Activated CD4-positive, alpha-beta T cell treated with anti-CD3 and anti-CD28 coated beads for 24 hours (primary cell): ENCODE measurements around the gene TBC1D20.
"Not testable (repeated sequence)": the region's sequence is repeated elsewhere in the genome, so short reads cannot be mapped to it uniquely, and the experiment has no call there.

Experiments used
- DNase-seq, 2 donors: peaks; one replicate each; pipeline ENCODE4 v3.0.0-alpha.2; 2020; ENCODE audit warnings: low read depth in 2 of 2

Gene TBC1D20

DNA sequence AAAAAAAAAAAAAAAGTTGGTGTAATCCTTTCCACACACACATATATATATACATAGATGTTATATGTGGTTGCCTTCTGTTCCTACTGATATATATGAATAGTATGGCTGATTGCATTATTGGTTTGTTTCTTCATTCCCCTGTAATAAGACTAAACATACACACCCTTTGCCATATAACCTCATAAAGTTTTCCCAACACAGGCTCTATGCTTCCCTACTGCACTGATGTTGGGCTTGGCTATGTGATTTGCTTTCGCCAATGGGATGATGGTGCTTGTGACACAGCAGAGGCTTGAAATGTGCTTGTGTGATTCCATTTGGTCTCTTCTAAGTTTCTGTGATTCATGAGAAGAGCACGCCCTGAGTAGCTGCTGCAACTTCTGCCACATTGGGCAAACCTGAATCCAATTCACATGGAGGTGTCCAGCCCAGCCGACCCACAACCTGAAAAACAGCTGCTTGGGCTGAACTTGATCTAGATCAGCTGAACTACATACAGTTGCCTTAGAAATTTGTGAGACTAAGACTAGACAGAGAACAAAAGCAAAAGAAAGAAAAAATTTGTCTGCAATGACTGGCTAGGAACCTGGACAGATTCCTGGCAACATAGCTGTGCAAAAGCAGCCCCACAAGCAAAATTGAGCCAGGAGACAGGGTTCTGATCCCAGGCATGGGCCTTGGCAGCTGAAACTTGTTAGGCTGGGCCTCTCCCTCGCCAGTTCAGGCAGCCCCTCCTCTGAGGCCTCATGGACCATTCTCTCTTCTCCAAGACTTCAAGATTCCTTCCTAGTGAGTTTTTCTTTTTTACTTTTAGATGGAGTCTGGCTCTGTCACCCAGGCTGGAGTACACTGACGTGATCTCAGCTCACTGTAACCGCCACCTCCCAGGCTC is 13.4 kb upstream of the TBC1D20 start:
- DNase-seq, result no peak

DNA sequence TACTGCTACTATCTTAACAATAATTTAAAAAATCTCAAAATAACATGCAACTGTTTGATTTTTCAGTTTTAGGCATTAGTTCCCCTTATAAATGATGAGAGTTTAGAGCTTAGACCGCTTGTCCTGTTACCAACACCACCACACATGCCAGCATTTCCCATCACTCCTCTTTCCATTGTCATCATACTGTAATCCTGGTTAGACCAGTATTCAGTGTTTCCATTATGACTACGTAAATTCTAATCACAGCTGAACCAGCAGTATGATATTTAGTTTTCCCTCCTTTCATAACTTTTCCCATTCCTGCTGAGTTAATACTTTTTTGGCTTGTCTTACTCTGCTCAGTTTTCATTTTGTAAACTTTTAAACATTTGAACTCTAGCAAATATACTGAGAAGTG is 12.2 kb upstream of the TBC1D20 start:
- DNase-seq, result no peak

DNA sequence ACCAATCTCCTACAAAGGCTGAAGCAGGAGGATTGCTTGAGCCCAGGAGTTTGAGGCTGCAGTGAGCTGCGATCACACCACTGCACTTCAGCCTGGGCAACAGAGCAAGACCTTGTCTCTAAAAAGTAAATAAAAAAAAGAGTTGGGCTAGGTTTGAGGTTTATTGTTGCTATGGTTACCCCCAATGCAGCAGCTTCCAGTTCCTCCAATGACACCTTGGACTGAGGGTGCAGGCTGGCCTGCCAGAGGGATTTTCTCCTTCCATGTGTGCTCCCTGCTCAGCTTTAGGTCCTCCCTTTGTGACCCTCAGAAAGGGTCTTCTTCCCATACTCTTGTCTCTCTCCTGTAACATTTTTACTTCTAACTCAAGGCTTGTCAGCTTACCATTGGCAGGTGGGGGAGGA is 10.6 kb upstream of the TBC1D20 start:
- DNase-seq, result no peak

DNA sequence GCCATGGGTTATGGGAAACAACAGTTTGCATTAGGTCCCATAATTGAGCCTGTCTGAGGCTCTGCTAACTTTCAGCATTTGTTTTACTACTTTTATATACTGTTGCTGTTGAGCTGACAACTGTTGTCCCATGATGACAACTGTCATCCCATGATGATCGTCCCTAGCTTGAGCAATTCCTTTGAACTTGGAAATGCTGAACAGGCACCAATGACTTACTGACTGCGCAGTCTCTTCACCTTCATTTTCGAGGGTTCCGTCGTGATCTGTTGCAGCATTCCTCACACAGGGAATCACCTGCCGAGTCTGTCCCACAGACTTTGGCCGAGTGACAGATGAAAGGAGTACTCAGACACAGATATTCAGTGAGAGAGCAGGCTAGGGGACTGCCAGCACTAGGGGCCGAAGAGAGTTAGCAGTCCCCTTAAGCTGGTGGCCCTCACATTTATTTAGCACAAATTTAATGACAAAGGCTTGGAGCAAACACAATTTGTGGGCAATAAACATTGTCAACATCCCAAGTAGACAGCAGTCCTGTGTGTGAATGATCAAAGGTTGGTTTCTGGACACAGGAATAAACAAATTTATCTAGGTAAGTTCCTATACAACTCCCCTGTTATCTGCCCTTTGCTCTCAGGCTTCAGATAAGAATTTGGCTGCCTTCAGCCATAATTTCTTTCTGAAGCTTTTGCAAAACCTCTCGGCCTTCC is 10.0 kb upstream of the TBC1D20 start:
- DNase-seq, result no peak

DNA sequence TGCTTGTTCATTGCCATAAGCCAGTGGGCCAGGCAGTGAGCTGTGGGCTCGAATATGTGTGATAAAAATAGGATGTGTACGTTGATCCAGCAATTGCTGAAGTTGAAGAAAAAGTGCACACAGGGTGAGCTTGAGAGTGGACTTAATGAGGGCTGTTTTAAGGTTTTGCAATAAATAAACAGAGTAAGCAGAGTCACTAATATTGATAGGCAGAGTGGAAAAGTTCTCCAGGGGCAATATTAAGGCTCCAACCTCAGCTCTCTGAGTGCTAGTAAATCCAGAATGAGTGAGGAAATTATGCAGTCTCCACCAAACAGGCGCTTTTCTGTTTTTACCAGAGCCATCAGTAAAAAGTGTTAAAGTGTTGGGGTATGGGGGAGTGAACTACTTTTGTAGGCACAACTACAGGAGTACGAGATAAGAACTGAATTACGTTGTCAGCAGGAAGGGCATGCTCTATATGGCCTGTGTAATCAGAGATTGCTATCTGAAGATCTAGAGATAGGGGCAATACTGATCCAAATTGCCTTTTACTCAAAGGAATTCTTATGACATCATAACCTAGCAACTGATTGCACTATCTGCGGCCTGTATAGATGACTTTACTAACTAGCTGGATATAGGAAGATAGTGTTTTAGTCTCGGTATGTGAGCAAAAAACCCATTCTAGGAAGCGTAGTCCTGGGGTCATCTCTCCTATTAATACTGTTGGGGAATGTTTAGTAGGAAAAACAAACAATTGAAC is 7.6 kb upstream of the TBC1D20 start:
- DNase-seq, result no peak

DNA sequence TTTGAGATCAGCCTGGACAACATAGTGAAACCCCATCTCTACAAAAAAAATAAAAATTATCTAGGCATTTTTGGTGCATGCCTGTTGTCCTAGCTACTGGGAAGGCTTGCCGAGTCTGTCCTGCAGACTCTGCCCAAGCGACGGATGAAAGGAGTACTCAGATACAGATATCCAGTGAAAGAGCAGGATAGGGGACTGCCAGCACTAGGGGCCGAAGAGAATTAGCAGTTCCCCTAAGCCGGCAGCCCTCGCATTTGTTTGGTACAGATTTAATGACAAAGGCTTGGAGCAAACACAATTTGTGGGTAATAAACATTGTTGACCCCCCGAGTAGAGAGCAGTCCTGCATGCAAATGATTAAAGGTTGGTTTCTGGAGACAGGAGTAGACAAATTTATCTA is 5.4 kb upstream of the TBC1D20 start:
- no peak for DNase-seq

DNA sequence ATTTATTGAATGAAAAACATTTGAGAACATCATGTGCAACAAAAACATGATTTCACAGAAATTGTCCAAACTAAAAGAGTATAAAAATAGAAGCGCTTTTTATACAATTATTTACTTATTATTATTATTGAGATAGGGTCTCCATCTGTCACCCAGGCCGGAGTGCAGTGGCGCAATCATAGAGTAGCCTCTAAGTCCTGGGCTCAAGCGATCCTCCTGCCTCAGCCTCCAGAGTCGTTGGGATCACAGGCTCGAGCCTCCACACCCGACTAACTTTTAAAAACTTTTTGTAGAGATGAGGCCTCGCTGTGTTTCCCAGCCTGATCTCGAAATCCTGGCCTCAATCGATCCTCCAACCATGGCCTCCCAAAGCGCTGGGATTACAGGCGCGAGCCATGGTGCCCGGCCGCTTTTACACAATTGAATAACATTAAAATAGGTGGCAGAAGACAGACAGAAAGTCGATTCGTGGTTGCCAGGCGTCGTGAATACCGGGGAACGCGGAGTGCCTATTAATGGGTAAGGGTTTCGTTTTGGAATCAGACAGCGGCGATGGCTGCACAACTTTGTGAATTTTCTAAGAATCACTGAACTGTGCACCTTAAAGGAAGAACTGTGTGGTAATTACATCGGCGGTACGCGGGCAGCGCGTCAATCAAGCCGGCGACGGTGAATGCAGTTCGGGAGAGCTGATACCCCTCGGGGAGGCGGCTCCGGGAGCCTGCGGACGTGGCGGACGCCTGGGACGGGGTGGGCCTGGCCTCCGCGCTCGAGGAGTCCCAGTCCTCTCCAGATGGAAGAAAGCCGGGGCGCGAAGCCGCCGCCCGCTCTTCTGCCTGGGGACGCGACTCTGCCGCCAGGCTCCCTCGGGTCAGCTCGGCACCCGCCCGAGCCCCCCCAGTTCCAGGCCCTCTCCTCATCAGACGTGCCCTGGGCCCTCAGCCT is 807 bp downstream of the TBC1D20 start:
- peak in 1 of 2 donors; percentile 19 for DNase-seq

DNA sequence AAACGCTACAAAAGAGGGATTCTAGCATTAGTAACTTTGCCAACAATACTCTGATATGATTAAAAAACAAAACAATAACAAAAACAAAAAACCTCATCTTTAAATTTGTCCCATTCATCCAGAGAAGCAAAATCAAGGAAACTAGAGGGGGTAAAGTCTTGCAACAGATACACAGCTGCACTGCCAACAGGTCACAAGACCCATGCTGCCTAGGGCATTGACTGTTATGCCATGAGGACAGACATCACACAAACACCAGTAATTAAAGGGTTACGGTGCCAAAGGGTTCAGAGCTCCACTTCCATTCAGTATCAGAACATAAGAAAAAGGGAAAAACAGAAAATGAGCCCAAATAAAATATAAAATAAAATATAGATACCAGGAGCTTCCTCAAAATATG is 1.6 kb downstream of the TBC1D20 start:
- no peak for DNase-seq

DNA sequence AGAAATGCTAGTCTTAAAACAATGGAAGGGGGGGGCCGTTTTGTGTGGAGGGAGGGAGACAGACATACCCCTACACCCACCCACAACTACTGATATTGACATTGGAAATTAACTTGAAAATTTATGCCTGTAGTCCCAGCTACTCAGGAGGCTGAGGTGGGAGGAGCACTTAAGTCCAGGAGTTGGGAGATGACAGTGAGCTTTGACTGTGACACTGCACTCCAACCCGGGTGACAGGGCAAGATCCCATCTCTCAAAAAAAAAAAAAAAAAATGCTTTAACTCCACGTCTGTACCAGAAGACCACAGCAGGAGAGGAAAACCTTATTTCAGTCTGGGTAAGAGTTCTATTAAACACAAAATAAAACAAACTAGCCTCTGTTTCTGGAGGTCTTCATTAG is 2.2 kb downstream of the TBC1D20 start:
- no peak for DNase-seq

DNA sequence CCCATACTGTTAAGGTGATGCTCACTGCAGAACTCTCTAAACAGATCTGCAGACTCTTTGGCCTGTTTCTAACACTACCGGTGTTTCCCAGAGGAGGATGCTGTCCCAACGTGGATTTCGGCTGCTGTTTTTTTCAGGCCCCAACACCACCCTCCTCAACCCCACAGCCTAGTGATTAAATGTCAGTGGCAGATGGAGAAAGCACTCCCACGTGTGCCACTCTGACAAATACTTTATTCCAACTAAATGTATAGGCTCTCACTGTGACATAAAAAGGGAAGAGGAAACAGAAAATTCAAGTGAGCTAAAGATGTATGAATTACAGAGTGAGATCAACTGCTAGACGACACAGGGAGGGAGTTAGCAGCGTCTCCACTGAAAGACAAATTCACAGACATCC is 3.6 kb downstream of the TBC1D20 start:
- no peak for DNase-seq

DNA sequence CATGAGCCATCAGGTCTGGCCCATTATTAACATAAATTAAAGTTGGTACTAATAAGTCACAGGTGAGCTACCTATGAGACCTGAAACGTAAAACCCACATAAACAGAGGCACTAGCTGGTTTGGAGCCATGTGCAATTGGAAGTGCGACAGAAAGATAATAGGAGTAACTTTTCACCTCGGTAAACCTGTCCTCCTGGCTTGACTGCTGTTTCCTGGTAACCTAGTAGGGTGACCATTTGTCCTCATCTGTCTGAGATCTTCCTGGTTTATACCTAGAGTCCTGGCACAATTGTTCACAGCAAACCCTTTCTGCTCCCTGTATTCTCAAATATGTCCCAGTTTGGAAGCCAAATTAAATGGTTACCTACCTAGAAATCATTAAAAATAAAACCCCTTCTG is 7.4 kb downstream of the TBC1D20 start:
- no peak for DNase-seq

DNA sequence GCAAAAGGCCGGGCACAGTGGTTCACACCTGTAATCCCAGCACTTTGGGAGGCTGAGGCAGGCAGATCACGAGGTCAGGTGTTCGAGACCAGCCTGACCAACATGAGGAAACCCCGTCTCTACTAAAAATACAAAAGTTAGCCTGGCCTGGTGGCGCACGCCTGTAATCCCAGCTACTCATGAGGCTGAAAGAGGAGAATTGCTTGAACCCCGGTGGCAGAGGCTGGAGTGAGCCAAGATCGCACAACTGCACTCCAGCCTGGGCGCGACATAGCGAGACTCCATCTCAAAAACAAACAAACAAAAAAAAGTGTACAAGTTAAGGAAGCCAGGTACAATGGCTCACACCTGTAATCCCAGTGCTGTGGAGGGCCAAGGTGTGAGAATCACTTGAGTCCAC is 10.3 kb downstream of the TBC1D20 start:
- not testable (repeated sequence) for DNase-seq

DNA sequence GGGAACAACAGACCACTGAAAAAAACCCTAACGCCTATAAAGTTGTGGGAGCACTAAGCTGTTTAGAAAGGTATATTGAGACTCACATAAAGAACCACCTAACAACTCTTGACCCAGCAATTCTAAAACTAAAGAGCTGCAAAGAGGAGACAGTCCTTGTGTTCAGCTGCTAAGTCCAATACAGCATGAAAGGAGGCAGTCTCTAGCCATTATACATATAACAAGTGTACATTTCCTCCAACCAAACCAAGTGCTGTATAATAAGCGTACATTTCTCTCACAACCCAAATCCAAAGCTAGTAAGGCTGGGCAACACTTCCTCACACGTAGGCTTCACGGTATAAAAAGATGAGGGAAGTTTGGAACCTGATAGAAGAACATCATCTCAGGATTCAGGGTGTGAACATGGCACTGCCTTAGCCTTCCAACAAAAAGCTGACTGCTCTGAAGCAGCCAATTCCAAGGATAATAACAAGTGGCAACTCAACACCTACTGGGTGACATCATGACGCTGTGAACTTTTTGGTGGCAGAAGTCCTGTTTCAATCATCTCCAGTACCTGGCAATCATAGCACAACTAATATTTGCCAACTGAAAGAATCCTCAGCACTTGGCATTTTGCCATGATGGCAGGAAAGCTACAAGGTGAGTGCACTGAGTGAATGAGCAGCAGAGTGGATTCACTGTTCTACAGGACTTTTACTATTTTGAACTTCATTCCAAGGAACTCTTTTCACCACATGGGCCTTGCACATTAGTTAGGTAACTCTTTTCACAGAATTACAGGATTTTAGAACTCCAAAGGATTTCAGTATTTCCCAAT is 16.6 kb downstream of the TBC1D20 start:
- no peak for DNase-seq

DNA sequence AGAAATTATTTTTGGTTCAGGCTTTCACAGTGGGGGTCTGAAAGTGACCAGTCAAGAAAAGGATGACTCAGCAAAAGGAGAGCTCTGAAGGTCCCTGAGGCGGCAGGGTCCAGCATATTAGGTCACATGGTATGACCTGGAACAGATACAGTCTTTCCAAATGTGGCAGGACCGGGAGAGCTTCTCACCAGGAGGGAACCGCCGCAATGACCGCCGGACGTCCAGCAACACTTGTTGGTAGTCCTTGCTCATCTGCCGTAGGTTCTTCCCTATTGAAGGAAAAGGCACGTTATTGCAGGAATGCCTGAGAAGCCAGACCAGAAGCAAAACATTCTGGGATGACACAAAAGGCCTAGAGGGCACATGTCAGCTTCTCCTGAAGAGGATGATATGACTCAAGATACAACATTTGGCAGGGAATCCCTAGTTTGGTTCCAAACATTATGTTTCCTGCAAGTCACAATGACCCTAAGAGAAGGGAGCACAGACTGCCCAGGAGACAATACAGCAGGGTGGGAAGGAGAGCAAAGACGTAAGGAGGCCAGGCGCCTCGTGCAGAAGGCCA is 17.4 kb downstream of the TBC1D20 start:
- no peak for DNase-seq

DNA sequence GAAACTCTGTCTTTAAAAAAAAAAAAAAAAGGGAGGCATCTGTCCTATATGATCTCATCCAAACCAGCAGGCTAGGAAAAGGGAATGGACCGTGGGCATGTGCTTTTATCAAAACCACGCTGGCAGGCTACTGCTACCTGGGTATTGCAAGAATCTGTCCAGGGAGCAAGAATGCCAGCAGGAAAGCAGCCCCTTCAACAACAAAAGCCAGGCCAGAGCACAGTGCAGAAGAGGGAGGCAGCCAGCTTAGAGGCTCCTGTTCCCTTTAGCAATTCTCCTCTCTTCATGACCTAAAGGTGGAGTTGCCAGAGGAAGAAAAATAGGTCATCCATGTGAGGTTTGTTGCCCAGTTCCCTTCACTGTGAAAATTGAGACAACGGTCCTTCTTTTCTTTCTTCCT is 18.2 kb downstream of the TBC1D20 start:
- DNase-seq, result no peak

DNA sequence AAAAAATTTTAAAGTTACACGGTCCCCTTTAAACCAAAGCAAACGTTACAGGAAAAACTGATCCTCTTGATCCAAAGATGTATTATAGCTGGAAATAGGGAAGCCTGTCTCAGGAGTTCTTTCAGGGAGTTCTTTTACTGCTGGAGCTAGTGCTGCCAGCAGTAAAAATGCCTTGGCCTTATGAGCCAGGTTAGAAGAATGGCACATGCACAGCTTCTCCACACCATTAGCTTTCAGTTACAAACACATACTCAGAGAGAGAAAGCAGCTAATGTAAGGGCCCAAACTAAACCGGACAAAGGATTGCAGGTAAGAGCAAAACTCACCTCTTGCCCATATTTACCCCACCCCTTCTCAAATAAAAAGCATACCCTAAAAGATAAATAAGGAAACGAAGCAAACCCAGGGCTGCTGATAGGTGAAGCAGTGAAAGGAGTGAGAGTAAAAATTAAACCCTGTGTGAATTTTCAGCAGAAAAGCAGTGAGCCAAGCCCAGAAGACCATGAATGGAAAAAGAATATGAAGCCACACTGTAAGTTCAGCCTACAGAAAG is 19.0 kb downstream of the TBC1D20 start:
- no peak for DNase-seq

DNA sequence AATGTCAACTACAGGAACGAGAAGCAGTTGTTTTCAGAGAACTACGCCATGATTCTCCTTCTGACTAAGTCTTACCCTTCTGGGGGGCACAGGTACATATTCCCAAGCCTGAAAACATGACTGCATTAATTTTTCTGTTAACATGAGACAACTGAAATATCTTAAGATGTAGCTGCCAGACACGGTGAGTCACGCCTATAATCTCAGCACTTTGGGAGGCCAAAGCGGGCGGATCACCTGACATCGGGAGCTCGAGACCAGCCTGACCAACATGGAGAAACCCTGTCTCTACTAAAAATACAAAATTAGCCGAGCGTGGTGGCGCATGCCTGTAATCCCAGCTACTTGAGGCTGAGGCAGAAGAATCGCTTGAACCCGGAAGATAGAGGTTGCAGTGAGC is 21.7 kb downstream of the TBC1D20 start:
- no peak for DNase-seq

DNA sequence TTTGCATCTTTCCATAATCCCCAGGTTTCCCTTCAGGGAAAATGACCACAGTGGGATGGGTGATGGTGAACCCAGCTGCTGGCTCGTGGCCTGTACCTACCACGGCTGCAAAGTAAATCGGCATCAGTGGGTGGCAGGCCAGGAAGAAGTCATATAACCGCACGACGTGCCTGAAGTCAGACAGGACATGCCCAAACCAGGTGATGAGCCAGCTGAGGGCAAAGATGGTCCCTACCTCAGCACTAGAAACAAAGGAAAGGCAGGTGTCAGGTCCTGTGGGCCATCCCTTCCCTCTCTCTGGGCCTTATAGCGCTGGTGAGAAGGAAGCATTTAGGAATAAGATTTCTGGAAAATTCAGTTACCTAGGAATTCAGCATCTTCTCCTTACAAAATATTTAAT is 22.2 kb downstream of the TBC1D20 start:
- no peak for DNase-seq

DNA sequence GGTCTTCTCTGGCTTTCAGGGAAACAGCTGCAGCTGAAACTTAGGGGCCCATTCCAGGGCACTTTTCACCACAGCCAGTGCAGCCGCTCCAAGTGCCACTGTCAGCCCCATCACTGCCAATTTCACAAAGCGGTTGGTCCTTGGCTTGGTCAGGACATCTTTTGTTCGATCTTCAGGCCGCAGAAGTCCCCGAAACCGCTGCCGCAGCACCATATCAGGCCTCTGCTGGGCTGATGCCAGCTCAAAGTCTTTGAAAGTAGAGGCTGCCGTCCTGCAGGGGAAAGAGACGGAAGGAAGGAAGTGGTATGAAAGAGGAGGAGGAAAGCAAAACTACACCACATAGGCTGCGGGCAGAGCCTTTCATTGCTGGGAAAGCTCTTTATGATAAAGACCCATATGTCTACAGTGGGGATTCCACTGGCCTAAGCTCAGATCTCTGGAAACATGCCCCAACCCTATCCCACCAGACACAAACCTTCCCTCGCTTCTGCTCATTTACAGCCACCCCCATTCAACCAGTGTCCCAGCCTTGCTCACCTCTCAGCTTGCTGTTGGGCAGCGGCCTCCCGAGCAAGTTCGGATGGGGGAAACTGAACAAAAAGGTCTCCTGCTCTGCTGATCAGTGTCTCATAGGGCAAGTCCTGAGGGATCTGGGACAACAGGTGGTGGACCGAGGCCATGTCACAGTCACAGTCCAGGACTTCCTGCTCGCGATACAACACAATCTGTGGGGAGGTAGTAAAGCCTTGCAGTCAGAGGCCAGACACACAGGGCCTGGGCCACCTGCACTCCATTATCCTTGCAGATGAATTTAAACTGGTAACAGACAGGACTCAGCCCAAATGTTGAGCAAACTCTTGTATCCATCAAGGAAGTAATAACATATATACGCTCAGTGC is 23.5 kb downstream of the TBC1D20 start:
- DNase-seq, result peak in 1 of 2 donors; percentile 22
